Liver (tissue), 5 donors: ENCODE results near the gene GINM1. TPM values are rescaled to one million over a fixed set of nuclear protein-coding genes. Genes with fewer than 3 reads are reported as not detected.

ENCODE experiments used
- polyA plus RNA-seq, 2 donors: library from polyadenylated mRNA; stranded (reverse) in 1 of 2; unstranded in 1 of 2; fragments of 200-250 nt in 1 of 2; fragments of >200 nt in 1 of 2; fragmentation: Nextera tagmentation in 1 of 2; extraction: Ambion mirVana in 1 of 2; gene quantifications; one replicate each; pipeline versions ENCODE4 v1.2.1 to v1.2.3, GENCODE V29; 2013 to 2015
- small RNA-seq: library from RNA; depleted of rRNA; stranded (forward); fragments of <200 nt; gene quantifications from one replicate; pipeline ENCODE3, GENCODE V24; 2014
- total RNA-seq, 2 donors: library from RNA; depleted of rRNA; stranded (reverse); fragments of >200 nt; gene quantifications; one replicate each; pipeline ENCODE4 v1.2.3, GENCODE V29; 2014
- donor health status: healthy.
- donor health status: healthy.
- donor health status: healthy.

Gene GINM1
- total and polyA plus RNA-seq, 4 donors: 20.1 to 30.2 (median 21.9) TPM

Small RNAs within 50 kb of the gene (small RNA-seq; reads per million reads assigned to genes)
- gene RF00019: not detected
- not detected for gene RF00410
- gene RNU7-3P: not detected

Other genes with a start within 250 kb of the GINM1 start
- gene TAB2, start 248.7 kb upstream of the GINM1 start, total RNA-seq: 10 to 100 TPM; 23.9 to 25.6 TPM
- 10 to 100 TPM; 10.5 to 12.1 TPM for gene TAB2, start 248.7 kb upstream of the GINM1 start, polyA plus RNA-seq
- gene SUMO4, start 166.1 kb upstream of the GINM1 start, total RNA-seq: 1 to 10 TPM in 1 of 2 donors, under 1 TPM in 1; 0.84 to 3.3 TPM
- gene SUMO4, start 166.1 kb upstream of the GINM1 start, polyA plus RNA-seq: under 1 TPM in 1 of 2 donors, not detected in 1; 0.83 TPM
- 1 to 10 TPM; 1.4 TPM for gene ZC3H12D, start 81.4 kb upstream of the GINM1 start, total RNA-seq
- gene ZC3H12D, start 81.4 kb upstream of the GINM1 start, polyA plus RNA-seq: under 1 TPM; 0.07 to 0.27 TPM
- 10 to 100 TPM; 11.7 to 13.1 TPM for gene PPIL4, start 20.3 kb upstream of the GINM1 start, total RNA-seq
- gene PPIL4, start 20.3 kb upstream of the GINM1 start, polyA plus RNA-seq: 1 to 10 TPM; 6.4 to 7.5 TPM
- 10 to 100 TPM in 1 of 2 donors, 1 to 10 TPM in 1; 8.3 to 14.5 TPM for gene KATNA1, start 82.3 kb downstream of the GINM1 start, total RNA-seq
- 1 to 10 TPM; 3.1 to 4.8 TPM for gene KATNA1, start 82.3 kb downstream of the GINM1 start, polyA plus RNA-seq
- 1 to 10 TPM; 8.3 to 9.2 TPM for gene LATS1, start 151.7 kb downstream of the GINM1 start, total RNA-seq
- gene LATS1, start 151.7 kb downstream of the GINM1 start, polyA plus RNA-seq: 1 to 10 TPM; 2.7 to 2.8 TPM
- 10 to 100 TPM; 16.2 to 18.5 TPM for gene NUP43, start 180.2 kb downstream of the GINM1 start, total RNA-seq
- 1 to 10 TPM; 3.2 to 4.6 TPM for gene NUP43, start 180.2 kb downstream of the GINM1 start, polyA plus RNA-seq
- 10 to 100 TPM; 72.7 to 77.2 TPM for gene PCMT1, start 183.4 kb downstream of the GINM1 start, total RNA-seq
- 10 to 100 TPM; 56.8 to 78.8 TPM for gene PCMT1, start 183.4 kb downstream of the GINM1 start, polyA plus RNA-seq